ENCODE results near the gene MAP2.

GRCh38 chr2:209533391-209533790 lies 109.5 kb downstream of the MAP2 start:
- TF ChIP-seq CTCF (IDR thresholded peaks at IDR 0.05; ENCODE audit: low read depth, low read length) (no peak), POLR2A (IDR thresholded peaks at IDR 0.05; ENCODE audit: extremely low read depth, insufficient read length) (no peak)
